HG02852 (cell line): ENCODE results near the gene CHMP1B.
"Not testable (repeated sequence)": the region's sequence is repeated elsewhere in the genome, so short reads cannot be mapped to it uniquely, and the experiment has no call there.

Source experiments
- ATAC-seq: cut with Tn5 transposase; IDR thresholded peaks from one replicate; pipeline ENCODE4 v1.9.1; 2021; ENCODE audit warnings: mild to moderate bottlenecking, moderate library complexity; ENCODE audit not compliant: unreplicated experiment

CHMP1B gene

GRCh38 chr18:11834772-11835171 lies 16.4 kb upstream of the CHMP1B start:
- ATAC-seq: no peak

GRCh38 chr18:11839556-11839955 lies 11.7 kb upstream of the CHMP1B start:
- no peak for ATAC-seq

GRCh38 chr18:11840493-11840892 lies 10.7 kb upstream of the CHMP1B start:
- no peak for ATAC-seq

DNA sequence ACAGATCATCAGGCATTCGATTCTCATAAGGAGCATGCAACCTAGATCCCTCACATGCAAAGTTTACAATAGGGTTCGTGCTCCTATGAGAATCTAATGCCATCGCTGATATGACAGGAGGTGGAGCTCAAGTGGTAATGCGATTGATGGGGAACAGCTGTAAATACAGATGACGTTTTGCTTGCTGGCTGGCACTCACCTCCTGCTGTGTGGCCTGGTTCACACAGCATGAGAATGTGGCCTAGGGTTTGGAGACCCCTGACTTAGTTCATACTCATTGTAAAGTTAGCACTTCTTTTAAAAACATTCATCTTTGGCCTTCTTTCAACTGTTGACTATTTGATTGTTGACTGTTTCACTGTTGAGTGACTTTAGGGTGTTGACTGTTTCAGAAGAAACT lies 8.7 kb upstream of the CHMP1B start:
- no peak for ATAC-seq

DNA sequence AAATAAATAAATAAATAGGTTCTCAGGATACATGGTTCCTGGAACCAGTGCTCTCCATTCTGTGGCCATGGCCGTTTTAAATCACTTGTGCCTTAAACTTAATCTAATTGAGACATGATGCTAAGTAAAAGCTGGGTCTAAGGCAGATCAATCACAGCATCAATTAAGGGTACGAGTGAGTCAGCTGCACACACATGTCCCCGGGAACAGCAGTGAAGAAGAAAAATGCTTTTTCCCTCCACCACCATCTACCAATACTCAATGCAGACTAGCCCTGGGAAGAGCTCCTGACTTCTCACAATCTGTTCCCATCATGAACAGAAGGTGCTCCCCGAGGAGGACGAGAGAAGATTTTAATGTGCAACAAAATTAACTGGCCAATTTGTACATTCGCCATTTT lies 6.8 kb upstream of the CHMP1B start:
- no peak for ATAC-seq

DNA sequence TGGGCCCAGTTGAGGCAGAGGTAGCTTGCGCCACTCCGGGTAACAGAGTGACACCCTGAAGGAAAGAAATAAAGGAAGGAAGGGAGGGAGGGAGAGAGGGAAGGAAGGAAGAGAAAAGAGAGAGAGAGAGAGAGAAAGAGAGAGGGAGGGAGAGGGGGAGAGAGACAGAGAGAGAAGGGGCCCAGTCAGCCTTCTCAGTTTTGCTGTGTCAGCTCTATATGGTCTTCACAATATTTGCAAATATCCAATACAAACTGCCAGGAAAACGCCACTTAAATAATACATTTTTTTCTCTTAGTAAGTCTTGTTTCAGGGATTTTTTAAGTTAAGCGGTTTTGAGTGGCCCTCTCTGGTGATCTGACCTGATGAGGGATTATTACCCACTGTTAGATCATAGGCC lies 5.6 kb upstream of the CHMP1B start:
- ATAC-seq: no peak

DNA sequence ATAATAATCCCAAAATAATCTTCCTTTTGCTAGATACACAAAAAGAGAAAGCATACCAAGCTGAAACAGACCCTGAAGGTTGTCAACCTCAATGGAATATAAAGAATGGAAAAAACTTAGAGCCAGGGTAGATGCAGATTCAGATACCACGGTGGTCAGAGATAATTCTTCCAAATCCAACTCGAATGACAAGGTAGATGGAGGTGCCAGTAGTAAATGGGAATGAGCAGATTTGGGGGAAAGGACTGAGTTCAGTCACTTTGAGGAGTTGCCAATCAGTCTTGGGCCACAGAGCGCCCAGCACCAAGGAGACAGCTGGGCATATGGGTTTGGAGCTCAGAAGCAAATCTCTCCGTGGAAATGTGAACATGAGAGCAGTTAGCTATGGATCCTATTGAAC lies 3.4 kb upstream of the CHMP1B start:
- ATAC-seq: no peak

DNA sequence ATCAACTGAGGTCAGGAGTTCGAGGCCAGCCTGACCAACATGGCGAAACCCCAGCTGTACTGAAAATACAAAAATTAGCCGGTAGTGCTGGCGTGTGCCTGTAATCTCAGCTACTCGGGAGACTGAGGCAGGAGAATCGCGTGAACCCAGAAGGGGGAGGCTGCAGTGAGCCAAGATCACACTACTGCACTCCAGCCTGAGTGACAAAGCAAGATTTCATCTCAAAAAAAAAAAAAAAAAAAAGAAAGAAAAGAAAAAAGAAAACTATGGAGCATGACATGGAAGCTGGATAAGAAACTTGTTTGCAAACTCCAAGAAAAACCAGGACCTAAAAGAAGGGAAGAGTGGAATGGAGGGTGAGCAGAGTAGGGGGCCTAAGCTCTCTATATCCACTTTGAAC lies 1.9 kb upstream of the CHMP1B start:
- no peak for ATAC-seq

GRCh38 chr18:11849841-11850634 lies 1.2 kb upstream of the CHMP1B start:
- no peak for ATAC-seq

DNA sequence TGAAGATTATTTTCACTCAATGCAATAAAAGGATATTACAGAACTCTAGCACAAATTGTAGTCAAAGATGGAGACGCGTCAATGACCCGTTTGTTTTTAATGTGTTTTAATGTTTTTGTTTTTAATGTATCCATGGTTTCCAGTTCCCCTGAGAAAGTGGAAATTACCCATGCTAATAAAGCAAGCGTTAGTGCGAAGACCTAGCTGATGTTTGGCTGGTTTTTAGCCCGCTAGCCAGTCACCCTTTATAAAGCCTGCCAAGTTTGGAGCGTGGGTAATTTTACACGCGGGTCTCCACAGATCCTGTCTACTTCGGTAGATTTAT lies 430 bp upstream of the CHMP1B start:
- peak; percentile 39 for ATAC-seq

- peak; percentile 14 for ATAC-seq
These were observed 659 bp downstream of the CHMP1B start for GRCh38 chr18:11851806-11852337.

GRCh38 chr18:11854554-11854953 lies 3.3 kb downstream of the CHMP1B start:
- not testable (repeated sequence) for ATAC-seq

- ATAC-seq: no peak
These were observed 6.1 kb downstream of the CHMP1B start for GRCh38 chr18:11857177-11857887.

- ATAC-seq: no peak
These were observed 8.1 kb downstream of the CHMP1B start for GRCh38 chr18:11859282-11859830.

DNA sequence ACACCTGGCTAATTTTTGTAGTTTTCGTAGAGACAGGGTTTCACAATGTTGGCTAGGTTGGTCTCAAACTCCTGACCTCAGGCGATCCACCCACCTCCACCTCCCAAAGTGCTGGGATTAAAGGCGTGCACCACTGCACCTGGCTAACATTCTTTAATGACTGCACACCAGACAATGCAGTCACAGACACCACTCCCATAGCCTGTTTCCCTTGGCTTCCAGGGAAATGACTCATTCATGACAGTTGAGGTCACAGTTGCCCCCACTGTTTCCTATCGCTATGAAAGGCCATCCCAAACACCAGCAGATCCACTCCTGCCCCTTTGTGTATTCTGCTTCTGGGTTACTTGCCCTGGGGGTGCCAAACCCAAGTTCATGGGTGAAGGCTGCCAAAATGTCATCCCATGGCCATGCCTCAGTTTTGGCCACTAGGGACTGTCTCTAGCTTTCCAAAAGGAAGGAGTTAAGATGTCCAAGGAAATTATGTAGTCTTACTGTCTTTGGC lies 8.7 kb downstream of the CHMP1B start:
- ATAC-seq: no peak

- no peak for ATAC-seq
These were observed 9.6 kb downstream of the CHMP1B start for GRCh38 chr18:11860594-11861450.

DNA sequence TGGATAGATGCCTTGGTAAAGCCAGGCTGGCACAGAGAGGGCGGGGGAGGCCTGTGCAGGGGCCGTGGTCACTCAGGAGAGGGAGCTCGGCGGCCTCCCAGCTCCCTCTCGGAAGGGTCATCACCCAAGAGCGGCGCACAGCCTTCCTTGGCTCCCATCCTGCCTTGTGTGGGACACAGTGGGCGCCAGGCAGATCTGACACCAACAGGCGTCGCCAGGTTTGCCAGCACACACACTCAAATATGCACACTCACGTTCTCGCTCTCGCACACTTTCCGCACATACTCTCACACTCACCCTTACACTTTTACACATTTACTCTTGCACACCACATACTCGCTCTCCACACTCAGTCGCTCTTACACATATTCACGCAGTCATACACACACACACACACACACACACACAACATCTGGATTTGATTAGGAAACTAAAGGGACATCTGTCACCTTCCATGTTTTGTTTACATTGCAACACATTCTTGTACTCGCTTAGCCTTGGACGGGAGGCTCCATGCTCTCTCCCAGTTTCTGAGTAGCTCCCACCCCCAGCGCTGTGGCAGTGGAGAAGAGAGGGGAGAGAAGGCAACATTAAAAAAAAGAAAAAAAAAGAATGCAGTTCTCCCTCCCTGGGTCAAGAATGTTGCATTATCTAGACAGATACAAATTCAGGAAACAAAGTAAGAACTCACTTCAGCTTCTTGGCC lies 10.5 kb downstream of the CHMP1B start:
- ATAC-seq: no peak

DNA sequence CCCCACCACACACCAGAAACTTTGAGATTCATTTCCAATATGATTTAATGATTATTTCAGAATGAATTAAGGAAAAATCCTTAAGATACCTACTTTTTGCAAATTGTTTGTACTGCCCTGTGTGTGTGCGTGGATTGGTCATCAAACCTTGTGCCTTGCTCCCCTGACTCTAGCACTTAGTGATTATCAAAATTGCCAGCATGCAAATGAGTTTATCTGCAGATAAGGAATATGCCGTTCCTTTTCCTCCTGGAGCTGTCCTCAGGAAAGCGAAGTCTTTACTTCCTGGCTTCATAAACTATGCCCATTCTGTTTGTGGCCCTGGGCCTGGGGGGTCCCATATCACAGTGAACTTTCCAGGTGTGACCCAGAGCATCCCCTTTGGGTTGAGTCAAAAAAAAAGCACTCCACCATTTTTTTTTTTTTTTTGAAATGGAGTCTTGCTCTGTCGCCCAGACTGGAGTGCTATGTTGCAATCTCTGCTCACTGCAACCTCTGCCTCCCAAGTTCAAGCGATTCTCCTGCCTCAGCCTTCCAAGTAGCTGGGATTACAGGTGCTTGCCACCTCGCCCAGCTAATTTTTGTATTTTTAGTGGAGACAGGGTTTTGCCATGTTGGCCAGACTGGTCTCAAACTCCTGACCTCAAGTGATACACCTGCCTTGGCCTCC lies 11.4 kb downstream of the CHMP1B start:
- ATAC-seq: no peak

DNA sequence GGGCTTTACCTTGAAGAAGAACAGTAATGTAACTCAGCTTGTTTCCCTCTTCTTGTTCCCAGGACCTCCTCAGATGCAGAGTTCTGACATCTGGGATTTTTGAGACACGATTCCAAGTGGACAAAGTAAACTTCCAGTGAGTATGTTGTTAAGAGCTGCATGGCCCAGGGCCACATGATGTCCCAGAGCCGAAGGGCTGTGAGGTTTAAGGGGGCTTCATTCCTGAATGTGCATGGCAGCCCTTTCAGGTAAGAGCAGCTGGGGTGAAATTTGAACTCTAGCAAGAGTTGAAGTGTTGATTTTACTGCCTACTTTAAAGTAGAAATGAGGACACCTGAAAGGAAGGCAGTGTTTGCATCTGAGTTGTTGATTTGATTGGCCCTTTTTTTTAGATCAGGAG lies 13.3 kb downstream of the CHMP1B start:
- no peak for ATAC-seq

DNA sequence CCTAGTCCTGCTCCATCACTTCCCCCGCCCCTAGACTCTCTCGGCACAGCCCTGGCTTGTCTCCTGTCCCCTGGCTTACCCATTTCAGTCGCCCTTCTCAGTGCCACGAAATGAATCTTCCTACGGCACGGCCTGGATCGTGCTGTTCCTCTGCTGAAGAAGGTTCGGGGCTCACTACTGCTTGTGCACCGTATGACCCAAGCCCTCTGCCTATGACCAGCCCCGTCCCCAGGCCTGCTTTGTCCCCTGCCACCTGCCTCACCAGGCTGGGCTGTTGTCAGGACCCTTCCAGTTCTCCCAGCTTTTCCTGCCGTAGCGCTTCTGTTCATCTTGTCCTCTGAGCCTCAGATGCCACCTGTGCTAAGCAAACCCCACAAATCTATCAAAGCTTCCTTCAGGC lies 13.9 kb downstream of the CHMP1B start:
- no peak for ATAC-seq
